Progenitor cell of endocrine pancreas (in vitro differentiated cells): ENCODE measurements around the gene LRMDA. TPM values are rescaled to one million over a fixed set of nuclear protein-coding genes. Genes with fewer than 3 reads are reported as not detected.
A peak's percentile ranks its signal among the peaks of the same experiment; 100 is the strongest.

ENCODE experiments used
- DNase-seq: peaks from one replicate; pipeline ENCODE4 v3.0.0; 2021; ENCODE audit warnings: low spot score; ENCODE audit not compliant: unreplicated experiment
- H3K27ac Mint-ChIP-seq: 2 replicates; pipeline ENCODE4 v1.8.0; 2021; ENCODE audit warnings: mild to moderate bottlenecking, moderate library complexity, mixed read lengths
- H3K27me3 Mint-ChIP-seq: 2 replicates; pipeline ENCODE4 v1.8.0; 2021; ENCODE audit warnings: mixed read lengths
- H3K36me3 Mint-ChIP-seq: 2 replicates; pipeline ENCODE4 v1.8.0; 2022; ENCODE audit warnings: mixed read lengths; ENCODE audit not compliant: insufficient read depth
- H3K4me1 Mint-ChIP-seq: 2 replicates; pipeline ENCODE4 v1.8.0; 2021; ENCODE audit warnings: low read depth, mixed read lengths
- H3K4me3 Mint-ChIP-seq: 2 replicates; pipeline ENCODE4 v1.8.0; 2021; ENCODE audit warnings: low read depth, mild to moderate bottlenecking, moderate library complexity, mixed read lengths
- H3K9me3 Mint-ChIP-seq: 2 replicates; pipeline ENCODE4 v1.8.0; 2021; ENCODE audit warnings: low read depth, mixed read lengths
- total RNA-seq: library from RNA; stranded (reverse); gene quantifications from 2 replicates; pipeline ENCODE4 v1.2.1, GENCODE V29; 2021
- TF ChIP-seq, protein P1 (sequence below): fragments of 200-600 bp; sonication (generic); IDR thresholded peaks from one replicate; pipeline ENCODE4 v1.5.0; 2021; ENCODE audit warnings: antibody characterized with exemption, mild to moderate bottlenecking; ENCODE audit not compliant: unreplicated experiment

Gene LRMDA
- total RNA-seq, 1 donor from 2014 or later: 6.5 TPM

DNA sequence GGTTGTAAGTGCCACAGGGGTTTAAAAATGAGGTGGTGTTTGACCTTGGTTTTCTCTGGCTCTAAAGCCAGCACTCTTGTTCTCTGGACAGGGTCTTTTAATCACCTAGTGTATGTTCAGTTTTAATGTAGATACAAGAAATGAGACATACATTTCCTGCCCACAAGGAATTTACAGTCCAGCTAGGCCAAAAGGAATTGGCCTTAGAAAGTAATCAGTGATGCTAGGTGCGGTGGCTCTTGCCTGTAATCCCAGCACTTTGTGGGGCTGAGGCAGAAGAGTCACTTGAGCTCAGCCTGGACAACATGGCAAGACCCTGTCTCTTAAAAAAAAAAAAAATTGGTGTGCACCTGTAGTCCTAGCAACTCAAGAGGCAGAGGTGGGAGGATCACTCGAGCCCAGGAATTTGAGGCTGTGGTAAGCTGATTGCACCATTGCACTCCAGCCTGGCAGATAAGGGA, 100.2 kb downstream of the LRMDA start:
- Mint-ChIP-seq H3K4me3 (no peak overlapping the region), H3K4me1 (peaks cover 2% of the 10 kb centered on the region)

DNA sequence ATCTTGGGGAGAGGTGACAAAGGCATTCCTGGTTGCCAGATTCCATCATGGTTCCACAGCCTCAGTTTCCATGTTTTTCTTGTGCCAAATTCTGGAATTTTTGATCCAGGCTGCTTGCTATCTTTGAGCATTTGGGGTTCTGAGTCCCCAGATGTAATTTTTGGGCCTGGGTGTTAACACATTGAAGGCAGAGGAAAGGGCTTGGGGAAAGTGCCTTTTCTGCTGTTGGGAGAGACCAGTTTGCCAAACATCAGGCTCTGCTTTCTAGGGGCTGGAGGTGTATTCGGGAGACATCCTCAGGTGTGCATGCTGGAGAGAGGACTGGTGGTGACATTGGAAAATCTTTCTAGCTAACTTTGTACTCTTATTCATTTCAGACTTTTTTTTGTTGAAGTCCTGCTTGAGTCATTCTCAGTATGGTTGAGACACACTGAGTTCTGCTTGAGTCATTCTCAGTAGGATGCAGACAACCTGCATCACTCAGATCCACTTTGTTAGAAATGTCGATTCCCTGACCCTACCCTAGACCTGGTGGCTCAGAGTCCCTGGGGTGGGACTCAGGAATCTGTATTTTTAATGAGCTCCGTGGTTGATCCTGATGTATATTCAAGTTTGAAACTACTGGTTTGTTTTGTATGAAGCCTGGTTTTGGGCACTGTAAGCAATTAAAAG, 101.0 kb downstream of the LRMDA start:
- Mint-ChIP-seq H3K27me3 (peaks cover 26% of the 10 kb centered on the region), H3K36me3 (no peaks in the 10 kb centered on the region), H3K27ac (no peak overlapping the region), H3K9me3 (peaks cover 5% of the 10 kb centered on the region), H3K4me3 (no peak overlapping the region), H3K4me1 (peaks cover 2% of the 10 kb centered on the region)
- TF ChIP-seq, protein P1, sequence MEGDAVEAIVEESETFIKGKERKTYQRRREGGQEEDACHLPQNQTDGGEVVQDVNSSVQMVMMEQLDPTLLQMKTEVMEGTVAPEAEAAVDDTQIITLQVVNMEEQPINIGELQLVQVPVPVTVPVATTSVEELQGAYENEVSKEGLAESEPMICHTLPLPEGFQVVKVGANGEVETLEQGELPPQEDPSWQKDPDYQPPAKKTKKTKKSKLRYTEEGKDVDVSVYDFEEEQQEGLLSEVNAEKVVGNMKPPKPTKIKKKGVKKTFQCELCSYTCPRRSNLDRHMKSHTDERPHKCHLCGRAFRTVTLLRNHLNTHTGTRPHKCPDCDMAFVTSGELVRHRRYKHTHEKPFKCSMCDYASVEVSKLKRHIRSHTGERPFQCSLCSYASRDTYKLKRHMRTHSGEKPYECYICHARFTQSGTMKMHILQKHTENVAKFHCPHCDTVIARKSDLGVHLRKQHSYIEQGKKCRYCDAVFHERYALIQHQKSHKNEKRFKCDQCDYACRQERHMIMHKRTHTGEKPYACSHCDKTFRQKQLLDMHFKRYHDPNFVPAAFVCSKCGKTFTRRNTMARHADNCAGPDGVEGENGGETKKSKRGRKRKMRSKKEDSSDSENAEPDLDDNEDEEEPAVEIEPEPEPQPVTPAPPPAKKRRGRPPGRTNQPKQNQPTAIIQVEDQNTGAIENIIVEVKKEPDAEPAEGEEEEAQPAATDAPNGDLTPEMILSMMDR: no peak
- no peak for DNase-seq

More for the DNA sequence above, 100.2 kb downstream of the LRMDA start:
- Mint-ChIP-seq H3K27ac (no peak overlapping the region), H3K36me3 (no peaks in the 10 kb centered on the region), H3K9me3 (peaks cover 5% of the 10 kb centered on the region), H3K27me3 (peaks cover 23% of the 10 kb centered on the region)
- DNase-seq: no peak
- TF ChIP-seq, protein P1: no peak

DNA sequence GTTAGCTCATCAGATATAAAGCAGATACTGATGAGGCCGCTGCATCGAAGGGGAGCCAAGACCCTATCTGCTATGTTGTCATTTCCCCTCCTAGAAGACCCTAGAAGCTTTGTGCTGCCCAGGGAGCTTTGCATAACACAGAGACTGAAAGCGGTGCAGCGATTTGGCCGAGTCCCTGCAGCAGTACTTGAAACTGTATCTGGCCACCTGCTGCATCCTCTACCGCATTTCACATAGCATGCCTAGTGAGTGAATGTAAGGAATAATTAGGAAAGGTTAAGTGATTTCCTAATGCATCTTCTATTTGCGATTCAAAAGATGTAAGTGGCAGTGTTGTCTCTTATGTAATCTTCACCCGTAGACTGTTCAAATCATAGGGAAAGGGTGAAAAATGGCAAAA, 106.7 kb downstream of the LRMDA start:
- Mint-ChIP-seq H3K27ac (no peak overlapping the region), H3K9me3 (no peaks in the 10 kb centered on the region), H3K27me3 (peaks cover 35% of the 10 kb centered on the region), H3K36me3 (no peaks in the 10 kb centered on the region), H3K4me1 (peaks cover 17% of the 10 kb centered on the region), H3K4me3 (no peak overlapping the region)
- DNase-seq: no peak
- TF ChIP-seq, protein P1: no peak

DNA sequence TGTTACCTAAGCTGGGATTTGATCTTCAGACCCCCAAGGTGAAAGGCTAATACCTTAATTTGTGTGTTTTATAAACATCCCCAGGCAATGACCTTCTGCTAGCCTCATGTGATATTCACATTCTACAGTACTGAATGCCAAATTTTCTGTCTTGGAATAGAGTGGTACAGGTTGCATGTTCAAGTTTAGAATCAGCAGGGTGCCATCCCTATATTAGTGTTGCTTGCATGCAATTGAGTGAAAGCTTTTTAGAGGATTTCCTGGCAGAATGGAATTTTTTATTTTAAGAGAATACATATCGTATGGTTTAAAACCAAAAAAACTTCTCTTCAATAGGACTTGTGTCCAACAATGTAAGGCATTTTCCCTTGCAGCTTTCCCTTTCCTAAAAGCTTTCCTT, 107.3 kb downstream of the LRMDA start:
- Mint-ChIP-seq H3K4me1 (peaks cover 17% of the 10 kb centered on the region), H3K4me3 (no peak overlapping the region), H3K9me3 (no peaks in the 10 kb centered on the region), H3K27ac (no peak overlapping the region), H3K27me3 (peaks cover 32% of the 10 kb centered on the region), H3K36me3 (no peaks in the 10 kb centered on the region)
- TF ChIP-seq, protein P1: no peak
- no peak for DNase-seq

DNA sequence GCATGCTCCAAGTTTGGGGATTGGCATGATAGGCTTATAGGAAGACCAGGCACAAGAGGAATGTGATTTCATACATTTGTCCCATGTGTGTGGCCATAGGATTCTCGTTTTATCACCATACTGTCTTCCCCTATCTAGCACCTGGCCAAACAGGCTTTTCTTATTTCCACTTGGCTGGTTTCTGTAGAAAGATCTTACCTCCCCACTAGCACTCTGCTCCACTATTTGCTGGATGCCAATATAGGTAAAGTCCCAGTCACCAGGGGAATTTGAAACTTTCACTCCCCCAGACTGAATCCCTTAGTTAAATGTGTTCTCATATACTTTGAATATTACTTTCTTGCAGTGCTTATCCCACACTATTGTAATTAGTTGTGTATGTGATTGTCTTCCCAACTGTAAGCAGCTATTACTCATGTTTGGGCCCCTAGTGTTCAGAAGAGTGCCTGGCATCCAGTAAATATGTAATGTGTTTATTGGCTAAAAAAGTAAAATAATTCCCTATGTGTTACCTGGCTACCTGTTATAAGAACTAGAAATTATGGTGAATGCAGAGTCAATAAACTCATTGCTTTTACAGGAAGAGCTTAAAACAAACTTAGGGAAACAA, 109.0 kb downstream of the LRMDA start:
- Mint-ChIP-seq H3K4me3 (no peak overlapping the region), H3K36me3 (no peaks in the 10 kb centered on the region), H3K27ac (no peak overlapping the region), H3K27me3 (peaks cover 30% of the 10 kb centered on the region), H3K4me1 (peaks cover 19% of the 10 kb centered on the region), H3K9me3 (no peaks in the 10 kb centered on the region)
- TF ChIP-seq, protein P1: peak; percentile 16
- no peak for DNase-seq
